SK-N-SH (cell line): ENCODE measurements around the gene NKG7.

ENCODE experiments used
- EP300 ChIP-seq, 2 experiments: IDR thresholded peaks; 2 replicates each; pipeline versions ENCODE4 v1.4.0 to v1.6.1; 2012; ENCODE audit warnings: borderline replicate concordance in 1 of 2, low read depth in 1 of 2, low read length in 1 of 2
- EZH2phosphoT487 ChIP-seq: fragments of 200-600 bp; sonication (generic); IDR thresholded peaks from 2 replicates; pipeline ENCODE4 v1.6.1; 2017; ENCODE audit warnings: low read depth, mixed run types, mild to moderate bottlenecking, antibody characterized with exemption, moderate library complexity, borderline replicate concordance
- GABPA ChIP-seq: IDR thresholded peaks from 2 replicates; pipeline ENCODE4 v1.4.0; 2012; ENCODE audit warnings: low read depth, mild to moderate bottlenecking
- NFIC ChIP-seq: IDR thresholded peaks from 2 replicates; pipeline ENCODE4 v1.4.0; 2012; ENCODE audit warnings: borderline replicate concordance
- RAD21 ChIP-seq: IDR thresholded peaks from 2 replicates; pipeline ENCODE4 v1.6.1; 2012; ENCODE audit warnings: mild to moderate bottlenecking, low read length
- TF ChIP-seq, protein P1 (sequence below): fragments of 200-600 bp; sonication (generic); IDR thresholded peaks from 2 replicates; pipeline ENCODE4 v1.6.1; 2017; ENCODE audit warnings: antibody characterized with exemption, mild to moderate bottlenecking, moderate library complexity
- TF ChIP-seq, protein P2 (sequence below): IDR thresholded peaks from 2 replicates; pipeline ENCODE4 v1.4.0; 2012; ENCODE audit warnings: low read depth

DNA sequence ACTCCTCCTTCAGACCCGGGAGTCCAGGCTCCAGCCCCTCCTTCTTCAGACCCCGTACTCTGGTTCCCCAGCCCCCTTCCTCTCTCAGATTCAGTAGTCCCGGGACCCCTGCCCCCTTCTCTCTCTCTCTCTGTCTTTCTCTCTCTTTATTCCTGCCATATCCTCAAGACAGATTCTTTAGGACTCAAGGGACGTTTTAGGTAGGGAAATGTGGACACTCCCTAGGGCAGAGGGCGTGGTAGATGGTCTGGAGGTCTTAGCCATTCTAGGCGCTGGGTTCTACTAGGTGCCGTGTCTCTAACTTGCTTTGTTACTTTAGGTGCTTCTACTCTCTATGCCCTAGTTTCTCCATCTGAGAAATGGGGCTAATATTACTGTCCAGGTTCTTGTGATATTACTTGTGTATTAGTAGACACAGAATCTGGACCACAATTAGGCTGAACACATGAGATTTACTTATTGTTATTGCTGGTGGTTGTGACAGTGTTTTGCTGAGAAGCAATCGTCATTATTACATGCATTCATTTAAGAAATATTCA lies 18.7 kb upstream of the NKG7 start:
- TF ChIP-seq, protein P1, sequence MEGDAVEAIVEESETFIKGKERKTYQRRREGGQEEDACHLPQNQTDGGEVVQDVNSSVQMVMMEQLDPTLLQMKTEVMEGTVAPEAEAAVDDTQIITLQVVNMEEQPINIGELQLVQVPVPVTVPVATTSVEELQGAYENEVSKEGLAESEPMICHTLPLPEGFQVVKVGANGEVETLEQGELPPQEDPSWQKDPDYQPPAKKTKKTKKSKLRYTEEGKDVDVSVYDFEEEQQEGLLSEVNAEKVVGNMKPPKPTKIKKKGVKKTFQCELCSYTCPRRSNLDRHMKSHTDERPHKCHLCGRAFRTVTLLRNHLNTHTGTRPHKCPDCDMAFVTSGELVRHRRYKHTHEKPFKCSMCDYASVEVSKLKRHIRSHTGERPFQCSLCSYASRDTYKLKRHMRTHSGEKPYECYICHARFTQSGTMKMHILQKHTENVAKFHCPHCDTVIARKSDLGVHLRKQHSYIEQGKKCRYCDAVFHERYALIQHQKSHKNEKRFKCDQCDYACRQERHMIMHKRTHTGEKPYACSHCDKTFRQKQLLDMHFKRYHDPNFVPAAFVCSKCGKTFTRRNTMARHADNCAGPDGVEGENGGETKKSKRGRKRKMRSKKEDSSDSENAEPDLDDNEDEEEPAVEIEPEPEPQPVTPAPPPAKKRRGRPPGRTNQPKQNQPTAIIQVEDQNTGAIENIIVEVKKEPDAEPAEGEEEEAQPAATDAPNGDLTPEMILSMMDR = no peak
- TF ChIP-seq, protein P2, sequence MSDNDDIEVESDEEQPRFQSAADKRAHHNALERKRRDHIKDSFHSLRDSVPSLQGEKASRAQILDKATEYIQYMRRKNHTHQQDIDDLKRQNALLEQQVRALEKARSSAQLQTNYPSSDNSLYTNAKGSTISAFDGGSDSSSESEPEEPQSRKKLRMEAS = no peak
- no peak for TF ChIP-seq EZH2phosphoT487
- no peak for TF ChIP-seq RAD21
- no peak for TF ChIP-seq EP300 (IDR thresholded peaks at IDR 0.05; ENCODE audit: borderline replicate concordance in 1 of 2, low read depth in 1 of 2, low read length in 1 of 2)
- no peak for TF ChIP-seq GABPA
- no peak for TF ChIP-seq NFIC
